HAP-1 (cell line): ENCODE measurements around the gene SNRPA.
"Not testable (repeated sequence)": the region's sequence is repeated elsewhere in the genome, so short reads cannot be mapped to it uniquely, and the experiment has no call there.

Experiments
- DNase-seq, 2 experiments: peaks; one replicate each; pipeline ENCODE4 v3.0.0-alpha.2; 2016 to 2020; ENCODE audit warnings: low spot score in 2 of 2
- H3K27me3 ChIP-seq: fragments of 250-450 bp; sonication (Bioruptor Pico); 2 replicates; pipeline ENCODE4 v1.5.1; 2020; ENCODE audit warnings: low read depth, mild to moderate bottlenecking, moderate library complexity
- H3K36me3 ChIP-seq: fragments of 250-450 bp; sonication (Bioruptor Pico); replicated peaks from 2 replicates; pipeline ENCODE4 v1.5.1; 2020; ENCODE audit warnings: mild to moderate bottlenecking
- H3K4me1 ChIP-seq: fragments of 250-450 bp; sonication (Bioruptor Pico); 2 replicates; pipeline ENCODE4 v1.5.1; 2020; ENCODE audit warnings: mild to moderate bottlenecking
- H3K4me3 ChIP-seq: fragments of 250-450 bp; sonication (Bioruptor Pico); 2 replicates; pipeline ENCODE4 v1.5.1; 2020; ENCODE audit warnings: mild to moderate bottlenecking, moderate library complexity
- H3K9me3 ChIP-seq: fragments of 250-450 bp; sonication (Bioruptor Pico); 2 replicates; pipeline ENCODE4 v1.5.1; 2020; ENCODE audit warnings: mild to moderate bottlenecking, moderate library complexity
- in situ Hi-C: fragments of 300-500 bp; cut with MboI; formaldehyde crosslinking; loops from 3 replicates; pipeline ENCODE4 v1.14.3; 2020; ENCODE audit warnings: low sequenced_read_pairs, inconsistent platforms, mixed read lengths

The SNRPA gene

DNA sequence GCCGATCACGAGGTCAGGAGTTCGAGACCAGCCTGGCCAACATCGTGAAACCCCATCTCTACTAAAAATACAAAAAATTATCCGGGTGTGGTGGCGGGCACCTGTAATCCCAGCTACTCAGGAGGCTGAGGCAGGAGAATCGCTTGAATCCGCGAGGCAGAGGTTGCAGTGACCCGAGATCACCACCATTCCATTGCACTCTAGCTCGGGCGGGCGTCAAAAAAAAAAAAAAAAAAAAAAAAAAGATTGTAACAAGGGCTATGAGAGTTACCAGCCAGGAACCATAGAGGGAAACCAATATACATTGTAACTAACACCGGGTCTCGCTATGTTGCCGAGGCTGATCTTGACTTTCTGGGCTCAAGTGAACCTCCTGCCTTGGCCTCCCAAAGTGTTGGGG, 18.7 kb upstream of the SNRPA start:
- DNase-seq, H3K9me3 ChIP-seq, in situ Hi-C loops, H3K27me3 ChIP-seq, H3K4me1 ChIP-seq, H3K4me3 ChIP-seq: not testable (repeated sequence)
- H3K36me3 ChIP-seq, result peaks cover 52% of the 10 kb centered on the region

DNA sequence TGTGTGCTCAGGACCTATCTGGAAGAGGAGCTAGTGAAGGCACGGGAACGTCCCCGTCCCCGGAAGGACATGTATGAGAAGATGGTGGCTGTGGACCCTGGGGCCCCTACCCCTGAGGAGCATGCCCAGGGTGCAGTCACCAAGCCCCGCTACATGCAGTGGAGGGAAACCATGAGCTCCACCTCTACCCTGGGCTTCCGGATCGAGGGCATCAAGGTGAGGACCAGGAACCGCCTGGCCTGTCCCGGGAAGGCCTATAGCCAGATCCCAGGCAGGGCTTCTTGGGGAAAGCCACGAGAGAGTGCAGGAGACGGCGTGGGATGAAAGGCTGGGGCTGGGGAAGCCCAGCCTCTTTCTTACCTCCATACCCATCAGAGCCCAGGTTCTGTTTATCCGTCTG, 17.9 kb upstream of the SNRPA start:
- no peak for DNase-seq
- no peak overlapping the region for H3K4me3 ChIP-seq
- H3K36me3 ChIP-seq, result peaks cover 50% of the 10 kb centered on the region
- H3K4me1 ChIP-seq, result no peaks in the 10 kb centered on the region
- in situ Hi-C loops, result no loop called here
- H3K9me3 ChIP-seq, result no peaks in the 10 kb centered on the region
- no peaks in the 10 kb centered on the region for H3K27me3 ChIP-seq

DNA sequence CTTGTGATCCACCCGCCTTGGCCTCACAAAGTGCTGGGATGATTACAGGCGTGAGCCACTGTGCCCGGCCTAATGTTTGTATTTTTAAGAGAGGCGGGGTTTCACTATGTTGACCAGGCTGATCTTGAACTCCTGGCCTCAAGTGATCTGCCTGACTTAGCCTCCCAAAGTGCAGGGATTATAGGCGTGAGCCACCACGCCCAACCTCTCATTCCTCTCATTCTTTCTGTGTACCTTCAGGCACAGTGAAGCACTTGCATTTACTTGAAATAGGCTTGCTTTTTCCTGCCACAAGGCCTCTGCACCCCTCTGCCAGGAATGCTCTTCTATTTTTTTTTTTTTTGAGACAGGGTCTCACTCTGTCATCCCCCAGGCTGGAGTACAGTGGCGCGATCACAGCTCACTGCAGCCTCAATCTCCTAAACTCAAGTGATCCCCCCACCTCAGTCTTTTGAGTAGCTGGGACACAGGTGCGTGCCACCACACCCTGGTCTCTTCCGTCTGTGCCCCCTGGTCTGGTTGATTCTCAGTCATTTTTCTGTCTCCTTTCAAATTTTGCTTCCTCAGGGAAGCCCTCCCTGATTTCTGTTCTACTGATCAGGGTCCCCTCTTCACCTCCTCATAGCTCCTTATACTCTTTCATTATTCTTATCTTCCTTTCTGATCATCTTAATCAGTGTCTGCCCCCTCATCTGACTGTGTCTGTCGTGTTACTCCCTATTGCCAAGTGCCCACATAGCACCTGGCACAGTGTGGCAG, 15.8 kb upstream of the SNRPA start:
- H3K27me3 ChIP-seq, result no peaks in the 10 kb centered on the region
- H3K4me3 ChIP-seq, result no peak overlapping the region
- H3K4me1 ChIP-seq, result no peaks in the 10 kb centered on the region
- in situ Hi-C loops, result no loop called here
- peaks cover 53% of the 10 kb centered on the region for H3K36me3 ChIP-seq
- no peaks in the 10 kb centered on the region for H3K9me3 ChIP-seq
- no peak for DNase-seq

GRCh38 chr19:40736661-40737060, 14.3 kb upstream of the SNRPA start:
- no peak for DNase-seq
- Histone ChIP-seq H3K4me1 (no peaks in the 10 kb centered on the region), H3K27me3 (no peaks in the 10 kb centered on the region), H3K36me3 (peaks cover 45% of the 10 kb centered on the region), H3K9me3 (no peaks in the 10 kb centered on the region), H3K4me3 (no peak overlapping the region)
- in situ Hi-C loops, result no loop called here

GRCh38 chr19:40737102-40737644, 13.8 kb upstream of the SNRPA start:
- Histone ChIP-seq H3K4me3 (no peak overlapping the region), H3K36me3 (peaks cover 50% of the 10 kb centered on the region), H3K27me3 (no peaks in the 10 kb centered on the region), H3K4me1 (no peaks in the 10 kb centered on the region), H3K9me3 (no peaks in the 10 kb centered on the region)
- DNase-seq, result no peak
- in situ Hi-C loops, result no loop called here

- Histone ChIP-seq H3K36me3 (peaks cover 49% of the 10 kb centered on the region), H3K27me3 (no peaks in the 10 kb centered on the region), H3K9me3 (no peaks in the 10 kb centered on the region), H3K4me3 (no peak overlapping the region), H3K4me1 (no peaks in the 10 kb centered on the region)
- DNase-seq, result no peak
- in situ Hi-C loops, result no loop called here
These were observed 11.8 kb upstream of the SNRPA start for GRCh38 chr19:40739030-40739839.

GRCh38 chr19:40739871-40740703, 10.9 kb upstream of the SNRPA start:
- DNase-seq, result no peak
- Histone ChIP-seq H3K4me1 (no peaks in the 10 kb centered on the region), H3K4me3 (no peak overlapping the region), H3K27me3 (no peaks in the 10 kb centered on the region), H3K36me3 (peaks cover 50% of the 10 kb centered on the region), H3K9me3 (no peaks in the 10 kb centered on the region)
- in situ Hi-C loops, result no loop called here

GRCh38 chr19:40740747-40741146, 10.3 kb upstream of the SNRPA start:
- DNase-seq, result no peak
- H3K36me3 ChIP-seq, result peaks cover 43% of the 10 kb centered on the region
- in situ Hi-C loops, result no loop called here
- no peaks in the 10 kb centered on the region for H3K27me3 ChIP-seq
- H3K4me1 ChIP-seq, result no peaks in the 10 kb centered on the region
- no peak overlapping the region for H3K4me3 ChIP-seq
- no peaks in the 10 kb centered on the region for H3K9me3 ChIP-seq

GRCh38 chr19:40741527-40742390, 9.2 kb upstream of the SNRPA start:
- in situ Hi-C loops, result no loop called here
- no peaks in the 10 kb centered on the region for H3K9me3 ChIP-seq
- no peak overlapping the region for H3K4me3 ChIP-seq
- no peak for DNase-seq
- H3K36me3 ChIP-seq, result peaks cover 43% of the 10 kb centered on the region
- H3K27me3 ChIP-seq, result no peaks in the 10 kb centered on the region
- no peaks in the 10 kb centered on the region for H3K4me1 ChIP-seq

DNA sequence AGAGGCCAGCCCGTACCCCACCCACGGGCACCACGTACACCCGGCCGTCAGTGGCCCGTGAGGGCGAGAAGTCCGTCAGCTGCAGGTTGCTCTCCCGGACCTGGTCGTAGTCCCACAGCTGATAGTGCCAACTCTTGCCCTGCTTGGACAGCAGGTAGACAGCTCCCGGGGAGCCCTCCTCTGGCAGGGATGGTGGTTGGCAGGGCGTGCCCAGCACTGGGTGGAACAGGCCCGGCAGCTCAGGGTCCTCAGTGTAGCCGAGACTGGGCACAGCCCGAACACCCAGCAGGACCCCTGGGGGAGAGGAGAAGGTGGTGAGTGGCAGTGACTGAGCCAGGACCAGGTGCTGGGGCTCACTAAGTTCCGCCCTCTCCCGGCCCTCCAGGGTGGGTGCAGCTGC, 8.5 kb upstream of the SNRPA start:
- Histone ChIP-seq H3K36me3 (peaks cover 43% of the 10 kb centered on the region), H3K9me3 (no peaks in the 10 kb centered on the region), H3K4me3 (no peak overlapping the region), H3K27me3 (no peaks in the 10 kb centered on the region), H3K4me1 (no peaks in the 10 kb centered on the region)
- no peak for DNase-seq
- in situ Hi-C loops, result no loop called here

- Histone ChIP-seq H3K36me3 (peaks cover 44% of the 10 kb centered on the region), H3K4me1 (no peaks in the 10 kb centered on the region), H3K9me3 (no peaks in the 10 kb centered on the region), H3K4me3 (no peak overlapping the region), H3K27me3 (no peaks in the 10 kb centered on the region)
- DNase-seq, result no peak
- in situ Hi-C loops, result no loop called here
These were observed 8.1 kb upstream of the SNRPA start for GRCh38 chr19:40742886-40743285.

DNA sequence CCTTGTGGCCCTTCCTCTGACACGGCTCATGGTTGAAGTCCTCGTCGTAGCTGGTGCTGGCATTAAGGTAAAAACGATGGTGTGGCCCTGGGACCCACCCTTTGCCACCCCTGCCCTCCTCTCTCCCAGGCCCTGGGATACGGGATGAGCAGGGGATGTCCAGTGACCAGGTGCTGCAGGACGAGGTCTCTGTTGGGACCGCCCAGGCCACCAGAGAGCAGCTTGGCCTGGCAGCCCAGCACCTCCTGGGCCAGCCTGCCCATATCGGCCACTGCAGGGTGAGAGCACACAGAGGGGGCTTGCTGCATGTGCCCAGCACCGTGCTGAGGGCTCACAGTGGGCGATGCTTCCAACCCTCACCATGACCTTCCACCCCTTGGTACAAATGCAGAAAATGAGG, 7.1 kb upstream of the SNRPA start:
- Histone ChIP-seq H3K27me3 (no peaks in the 10 kb centered on the region), H3K36me3 (peaks cover 45% of the 10 kb centered on the region), H3K4me1 (peaks cover 4% of the 10 kb centered on the region), H3K9me3 (no peaks in the 10 kb centered on the region), H3K4me3 (no peak overlapping the region)
- DNase-seq, result no peak
- in situ Hi-C loops, result no loop called here
